NCI-H460 (cell line): ENCODE results near the gene OPHN1. TPM values are rescaled to one million over a fixed set of nuclear protein-coding genes. Genes with fewer than 3 reads are reported as not detected.
"Not testable (repeated sequence)": the region's sequence is repeated elsewhere in the genome, so short reads cannot be mapped to it uniquely, and the experiment has no call there.

Experiments used
- DNase-seq: peaks from one replicate; pipeline ENCODE4 v3.0.0-alpha.2; 2016; ENCODE audit warnings: low read depth; ENCODE audit errors: extremely low read depth
- total RNA-seq: library from RNA; depleted of rRNA; stranded (reverse); fragments of >200 nt; shearing (Covaris generic); gene quantifications from 2 replicates; pipeline ENCODE4 v1.2.3, GENCODE V29; 2014

The OPHN1 gene
- total RNA-seq, 1 experiment from 2014 or later, result 3.0 TPM

DNA sequence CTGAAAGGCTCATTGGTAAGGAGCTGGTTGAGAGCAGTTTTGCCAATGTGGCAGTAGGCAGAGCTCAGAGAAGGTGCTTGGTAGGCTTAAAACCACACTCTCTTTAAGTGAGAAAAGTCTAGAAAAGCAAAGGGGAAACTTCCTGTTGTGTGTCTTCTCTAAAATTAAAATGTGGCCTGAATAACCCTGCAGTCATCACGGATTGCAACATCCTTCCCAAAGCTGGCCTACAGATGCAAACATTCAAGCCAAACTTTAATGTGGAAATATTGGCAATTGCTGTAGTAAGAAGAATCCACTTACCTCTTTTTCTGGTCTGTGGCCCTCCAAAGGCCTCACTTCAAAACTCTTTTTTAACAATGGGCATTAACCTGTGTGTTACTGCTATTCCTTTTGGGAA, 348.5 kb downstream of the OPHN1 start:
- DNase-seq, result no peak

GRCh38 chrX:68083510-68083909, 349.8 kb downstream of the OPHN1 start:
- no peak for DNase-seq

DNA sequence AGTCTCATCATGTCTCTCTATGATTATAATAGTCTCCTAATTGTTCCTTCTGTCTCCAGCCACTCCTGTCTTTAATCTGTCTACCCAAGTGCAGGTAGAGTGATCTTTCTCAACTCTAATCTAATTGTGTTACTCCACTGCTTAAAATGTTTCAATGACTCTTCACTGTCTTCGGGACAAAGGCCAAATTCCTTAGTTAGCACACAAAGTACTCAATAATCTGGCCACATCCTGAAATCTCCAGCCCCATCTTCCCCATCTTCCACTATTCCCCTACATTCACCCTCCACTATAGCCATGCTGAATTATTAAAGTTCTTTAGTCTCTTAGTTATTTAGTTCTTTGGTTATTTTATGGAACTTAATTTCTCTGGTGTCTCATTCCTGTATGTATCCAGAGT, 353.3 kb downstream of the OPHN1 start:
- no peak for DNase-seq

- DNase-seq, result not testable (repeated sequence)
These were observed 354.5 kb downstream of the OPHN1 start for GRCh38 chrX:68078801-68079200.

DNA sequence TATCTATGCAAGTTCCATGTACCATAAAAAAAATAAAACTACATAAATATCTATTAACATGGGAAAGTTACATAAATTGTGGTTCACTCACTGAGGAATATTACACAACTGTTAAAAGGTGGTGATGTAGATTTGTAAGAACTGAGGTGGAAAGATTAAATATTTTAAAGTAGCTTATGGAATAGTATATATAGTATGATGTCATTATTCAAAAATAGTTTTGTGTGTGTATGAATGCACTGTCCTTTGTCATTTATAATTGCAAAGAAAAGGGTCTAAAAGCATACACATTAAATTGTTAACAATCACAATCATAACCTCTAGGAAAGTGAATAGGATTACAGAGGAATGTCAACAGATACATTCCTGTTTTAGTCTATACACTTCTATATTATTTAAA, 355.9 kb downstream of the OPHN1 start:
- no peak for DNase-seq

DNA sequence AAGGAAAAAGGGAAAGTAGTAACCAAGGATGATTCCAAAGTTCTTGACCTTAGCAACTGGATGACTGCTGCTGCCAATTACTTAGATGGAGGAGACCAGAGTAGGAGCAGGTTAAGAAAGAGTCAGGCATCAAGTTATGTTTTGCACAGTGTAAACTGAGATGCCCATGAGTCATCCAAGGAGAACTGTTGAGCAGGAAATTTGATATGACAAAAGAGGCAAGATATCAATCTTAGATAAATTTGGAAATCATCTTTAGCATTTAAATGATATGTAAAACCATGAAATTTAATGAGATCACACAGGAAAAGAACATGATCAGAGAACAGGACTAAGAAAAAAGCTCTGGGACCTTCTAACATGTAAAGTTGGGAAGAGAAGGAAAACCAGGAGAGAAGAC, 361.3 kb downstream of the OPHN1 start:
- DNase-seq, result no peak

DNA sequence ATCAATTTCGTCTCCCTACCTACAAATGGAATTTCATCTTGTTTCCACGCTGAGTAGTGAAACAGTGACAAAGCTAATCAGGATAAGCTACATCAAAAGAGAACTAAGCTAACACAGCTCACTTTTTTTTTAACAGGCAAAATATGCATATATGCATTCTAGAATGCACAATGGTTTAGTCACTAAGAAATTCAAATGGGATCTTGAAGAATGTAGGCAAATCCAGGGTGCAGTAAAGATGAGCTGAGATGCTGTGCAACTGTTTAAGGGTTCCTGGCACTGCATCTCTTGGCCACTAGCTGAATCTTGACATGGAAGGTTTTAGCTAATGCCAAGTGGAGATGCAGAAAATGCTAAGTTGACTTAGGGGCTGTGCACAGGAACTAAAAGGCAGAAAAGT, 363.2 kb downstream of the OPHN1 start:
- not testable (repeated sequence) for DNase-seq

GRCh38 chrX:68061206-68061535, 372.1 kb downstream of the OPHN1 start:
- no peak for DNase-seq

DNA sequence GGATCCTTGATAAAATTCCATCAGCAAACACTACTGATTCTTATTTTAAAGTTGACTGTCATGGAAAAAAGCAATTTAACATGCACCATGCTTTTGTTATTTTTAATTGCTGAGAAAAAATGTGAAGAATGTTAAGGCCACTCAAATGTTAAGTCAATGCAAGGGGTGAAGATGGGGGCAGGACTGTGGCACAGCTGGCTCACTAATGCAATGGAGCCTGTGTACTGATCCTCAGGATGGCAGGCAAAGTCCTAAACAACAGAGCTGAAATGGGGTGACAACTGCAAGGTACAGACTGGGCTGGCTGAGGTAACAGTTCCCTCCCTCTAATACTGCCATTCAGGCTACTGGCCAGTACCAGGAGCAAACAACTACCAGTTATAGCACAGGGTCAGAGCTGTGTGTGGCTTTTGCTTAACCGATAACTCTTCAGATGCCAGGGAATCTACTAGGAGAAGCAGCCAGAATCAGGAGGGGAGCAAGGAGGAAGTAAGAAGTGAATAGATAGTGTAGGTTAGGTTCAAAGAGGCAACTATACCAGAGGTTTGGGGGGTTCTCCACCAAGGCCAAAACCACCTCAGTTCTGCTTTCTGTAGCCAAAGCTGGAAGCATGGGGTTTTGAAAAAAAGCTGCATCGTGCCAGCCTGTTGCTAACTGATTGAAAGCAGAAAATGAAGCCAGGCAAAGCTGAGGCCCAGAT, 372.6 kb downstream of the OPHN1 start:
- no peak for DNase-seq

DNA sequence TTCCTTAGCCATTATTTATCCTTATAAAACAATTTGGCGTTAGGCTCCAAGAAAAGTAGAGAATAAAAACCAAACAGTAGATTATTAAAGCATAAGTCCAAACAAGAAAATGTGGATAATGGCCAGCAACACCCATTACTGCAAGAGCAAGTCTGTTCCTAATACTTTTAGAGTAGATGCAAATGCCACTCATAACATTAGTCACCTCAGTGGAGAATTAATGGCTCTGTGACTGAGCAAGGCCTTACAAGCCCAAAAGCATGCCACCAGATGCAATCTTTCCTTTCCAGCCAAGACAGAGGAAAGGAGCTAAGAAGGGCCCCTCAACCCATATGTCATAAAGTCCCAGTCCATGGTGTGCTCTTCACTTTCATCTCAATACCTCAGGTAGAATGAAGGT, 373.8 kb downstream of the OPHN1 start:
- no peak for DNase-seq

DNA sequence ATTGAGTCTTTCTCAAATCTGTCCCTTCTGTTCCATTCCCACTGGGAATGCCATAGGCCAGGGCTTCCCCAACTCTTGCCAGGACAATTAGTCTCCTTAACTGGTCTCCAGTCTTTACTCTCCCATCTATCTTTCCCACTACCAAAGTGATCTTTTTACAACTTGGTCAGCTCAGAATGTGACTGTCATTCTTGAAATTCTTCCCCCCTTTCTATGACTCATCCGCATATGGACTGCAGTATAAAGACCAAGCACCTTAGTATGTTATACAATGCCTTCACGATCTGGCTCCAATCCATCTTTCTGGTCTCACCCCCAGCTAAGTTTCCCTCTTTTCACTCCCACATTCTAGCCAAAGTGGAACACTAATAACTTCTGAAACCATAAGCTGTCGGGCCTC, 383.8 kb downstream of the OPHN1 start:
- DNase-seq, result no peak

- DNase-seq, result no peak
These were observed 384.5 kb downstream of the OPHN1 start for GRCh38 chrX:68048774-68049173.

GRCh38 chrX:68045008-68045577, 388.2 kb downstream of the OPHN1 start:
- DNase-seq, result no peak

DNA sequence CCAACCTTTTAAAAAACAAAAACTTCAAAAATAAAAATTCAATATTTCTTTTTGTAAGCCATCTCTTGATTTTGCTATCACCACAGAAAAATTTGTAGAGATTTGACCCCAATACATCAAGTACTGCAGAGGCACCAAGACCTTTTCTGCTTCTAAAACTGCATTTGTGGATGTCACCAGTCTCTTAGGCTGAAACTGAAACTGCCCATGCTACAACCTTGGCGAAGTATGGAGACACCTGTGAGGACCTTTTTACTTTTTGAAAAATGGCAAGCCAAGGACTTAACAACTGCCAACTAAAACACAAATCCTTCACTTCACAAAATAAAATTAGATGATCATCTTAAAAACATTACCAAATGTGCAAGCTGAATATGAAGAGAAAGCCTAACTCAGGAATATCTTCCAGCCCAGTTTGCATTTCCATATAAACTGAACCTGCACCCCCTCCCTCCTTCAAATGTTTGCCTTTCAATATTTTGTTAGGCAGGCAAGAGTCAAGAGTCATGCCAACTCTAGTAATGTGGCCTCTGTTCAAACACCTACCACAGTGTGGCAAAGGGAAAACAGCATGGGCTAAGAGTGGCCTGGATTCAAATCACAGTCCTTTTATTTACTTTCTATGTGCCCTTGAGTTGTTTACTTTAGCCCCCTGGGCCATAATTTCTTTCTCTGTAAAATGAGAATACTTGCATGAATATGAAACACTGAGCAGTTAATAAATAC, 389.4 kb downstream of the OPHN1 start:
- no peak for DNase-seq

DNA sequence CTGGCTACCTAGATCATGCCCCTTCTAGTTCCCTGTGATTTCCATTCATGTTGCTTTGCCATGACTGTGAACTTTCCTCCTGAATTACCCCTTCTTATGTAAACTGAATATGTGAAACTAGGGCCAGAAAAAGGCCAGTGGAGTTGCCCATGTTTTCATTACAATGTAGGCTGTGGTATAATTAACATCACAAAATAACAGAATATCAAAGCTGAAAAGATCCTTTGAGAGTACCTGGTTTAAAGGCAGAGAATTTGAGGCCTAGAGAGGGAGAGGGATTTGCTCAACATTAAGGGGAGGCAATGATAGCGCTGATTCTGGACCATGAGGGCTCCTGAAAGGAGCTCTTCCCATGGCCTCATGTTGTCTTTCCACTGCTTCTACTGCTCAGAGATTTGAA, 392.2 kb downstream of the OPHN1 start:
- DNase-seq, result no peak

GRCh38 chrX:68018248-68019203, 414.8 kb downstream of the OPHN1 start:
- DNase-seq, result peak; percentile 7

- no peak for DNase-seq
These were observed 434.8 kb downstream of the OPHN1 start for GRCh38 chrX:67998540-67998939.
